Measurements from ENCODE around the gene VCAM1.

Gene VCAM1

GRCh38 chr1:100785470-100786052 lies 66.0 kb downstream of the VCAM1 start:
- no peak for DNase-seq (ENCODE audit: low read depth)
- no peak for TF ChIP-seq CTCF (IDR thresholded peaks at IDR 0.05; ENCODE audit: control insufficient read depth, extremely low read depth, insufficient read depth)
- H3K4me3 ChIP-seq (ENCODE audit: low read depth, low read length) = no peak overlapping the region

DNA sequence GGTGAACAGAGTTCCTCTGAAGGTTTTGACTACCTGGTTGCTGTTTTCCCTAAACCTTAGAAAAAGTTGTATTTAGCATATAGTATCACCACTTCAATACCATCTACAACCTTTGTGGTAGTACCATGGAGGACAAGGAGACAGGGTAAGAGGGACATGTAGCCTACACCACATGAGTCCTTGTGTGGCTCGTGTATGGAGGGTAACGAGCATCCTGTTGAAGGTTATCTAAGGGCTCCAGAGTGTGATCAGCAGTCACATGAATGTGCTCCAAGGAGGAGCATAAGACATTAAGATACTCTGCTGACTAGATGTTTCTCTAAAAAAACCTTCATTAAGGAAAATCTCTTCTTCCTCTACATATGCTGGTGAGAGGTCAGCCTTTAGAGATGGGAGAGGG lies 67.3 kb downstream of the VCAM1 start:
- H3K4me3 ChIP-seq (ENCODE audit: low read depth, low read length) = no peak overlapping the region
- TF ChIP-seq CTCF (IDR thresholded peaks at IDR 0.05; ENCODE audit: control insufficient read depth, extremely low read depth, insufficient read depth) = no peak
- DNase-seq (ENCODE audit: low read depth) = no peak

Data from LNCaP clone FGC (cell line).